A673 (cell line): ENCODE results near the gene SPO11. TPM values are rescaled to one million over a fixed set of nuclear protein-coding genes. Genes with fewer than 3 reads are reported as not detected.

Experiments
- BruUV-seq: library from RNA; stranded (reverse); fragments of 400-500 nt; replicated peaks from 2 replicates; lab custom pipeline; 2021; lab: Mats Ljungman, UMichigan
- CTCF ChIA-PET: fragments of 300-600 bp; sonication (Branson Sonifier 250); formaldehyde crosslinking; loops from one replicate; lab custom pipeline; 2022; ENCODE audit warnings: antibody characterized with exemption; lab: Charles Lee
- POLR2A ChIA-PET: fragments of 300-600 bp; sonication (Branson Sonifier 250); formaldehyde crosslinking; loops from one replicate; lab custom pipeline; 2022; ENCODE audit warnings: antibody characterized with exemption; ENCODE audit not compliant: low non-redundant PET; lab: Charles Lee
- DNase-seq: peaks from one replicate; pipeline ENCODE4 v3.0.0-alpha.2; 2015; ENCODE audit warnings: low spot score
- H3K27ac ChIP-seq: fragments of 200-600 bp; sonication (generic); 2 replicates; pipeline ENCODE4 v1.5.1; 2016; ENCODE audit warnings: mixed run types, low read depth, mild to moderate bottlenecking, mixed read lengths, antibody characterized with exemption, low read length; ENCODE audit not compliant: poor library complexity, severe bottlenecking
- H3K27me3 ChIP-seq: fragments of 200-600 bp; sonication (generic); replicated peaks from 2 replicates; pipeline ENCODE4 v1.6.1; 2017; ENCODE audit warnings: mixed run types, low read depth, mild to moderate bottlenecking, mixed read lengths, antibody characterized with exemption, low read length; ENCODE audit not compliant: insufficient read depth, poor library complexity
- H3K36me3 ChIP-seq: fragments of 200-600 bp; sonication (generic); 2 replicates; pipeline ENCODE4 v1.6.1; 2016; ENCODE audit warnings: mixed run types, mild to moderate bottlenecking, mixed read lengths, antibody characterized with exemption, low read length; ENCODE audit not compliant: insufficient read depth, poor library complexity, severe bottlenecking
- H3K4me1 ChIP-seq: fragments of 200-600 bp; sonication (generic); 2 replicates; pipeline ENCODE4 v1.6.1; 2017; ENCODE audit warnings: mixed run types, mild to moderate bottlenecking, mixed read lengths, antibody characterized with exemption, low read length; ENCODE audit not compliant: insufficient read depth, poor library complexity, severe bottlenecking
- H3K4me3 ChIP-seq: fragments of 200-600 bp; sonication (generic); 2 replicates; pipeline ENCODE4 v1.5.1; 2016; ENCODE audit warnings: low read depth, mixed run types, mild to moderate bottlenecking, mixed read lengths, low read length; ENCODE audit not compliant: poor library complexity, severe bottlenecking
- H3K9me3 ChIP-seq: fragments of 200-600 bp; sonication (generic); 2 replicates; pipeline ENCODE4 v1.6.1; 2016; ENCODE audit warnings: mixed run types, low read depth, mild to moderate bottlenecking, mixed read lengths, antibody characterized with exemption, low read length; ENCODE audit not compliant: poor library complexity, severe bottlenecking
- CTCF ChIP-seq: fragments of 300-800, 200-600 bp; sonication (generic); conservative IDR thresholded peaks from 2 replicates; pipeline ENCODE4 v1.5.1; 2017; ENCODE audit warnings: low read depth, mild to moderate bottlenecking, antibody characterized with exemption, low read length, moderate library complexity, mixed read lengths
- EZH2 ChIP-seq: fragments of 200-600 bp; sonication (generic); IDR thresholded peaks from 2 replicates; pipeline ENCODE4 v1.6.1; 2017; ENCODE audit warnings: borderline replicate concordance, low read depth, mild to moderate bottlenecking, mixed read lengths, antibody characterized with exemption, low read length; ENCODE audit not compliant: poor library complexity, severe bottlenecking
- intact Hi-C: fragments of 100-400 bp; cut with micrococcal nuclease; formaldehyde crosslinking; loops from one replicate; pipeline ENCODE4 v1.10.0; 2022; ENCODE audit not compliant: unreplicated experiment
- total RNA-seq: library from RNA; stranded (reverse); gene quantifications from 2 replicates; pipeline ENCODE4 v1.2.3, GENCODE V29; 2021

The SPO11 gene
- total RNA-seq, 1 experiment from 2014 or later: not detected

- CTCF ChIA-PET: no interaction called here
- no TSS peak for BruUV-seq
Observed at GRCh38 chr20:57327820-57328219, 1.8 kb upstream of the SPO11 start.

GRCh38 chr20:57330998-57331397, 1.4 kb downstream of the SPO11 start:
- TF ChIP-seq CTCF (no peak), EZH2 (no peak)
- ChIA-PET POLR2A (no interaction called here), CTCF (no interaction called here)
- Histone ChIP-seq H3K27ac (no peak overlapping the region), H3K27me3 (peaks cover 64% of the 10 kb centered on the region), H3K4me3 (no peak overlapping the region), H3K4me1 (no peaks in the 10 kb centered on the region), H3K9me3 (no peaks in the 10 kb centered on the region), H3K36me3 (no peaks in the 10 kb centered on the region)
- intact Hi-C loops: no loop called here
- no peak for DNase-seq
- BruUV-seq: no TSS peak

More at GRCh38 chr20:57327820-57328219, 1.8 kb upstream of the SPO11 start:
- no peak for TF ChIP-seq EZH2
- no peak for TF ChIP-seq CTCF
- intact Hi-C loops: no loop called here
- POLR2A ChIA-PET: no interaction called here
- Histone ChIP-seq H3K4me3 (no peak overlapping the region), H3K27me3 (peaks cover 37% of the 10 kb centered on the region), H3K4me1 (no peaks in the 10 kb centered on the region), H3K9me3 (no peaks in the 10 kb centered on the region), H3K36me3 (no peaks in the 10 kb centered on the region), H3K27ac (no peak overlapping the region)
- DNase-seq: no peak

- ChIA-PET POLR2A (interaction anchor here (0.7 kb wide), 1 partner anchor 271 kb away, joined by 3 read pairs; no protein-coding TSS in a partner anchor), CTCF (no interaction called here)
- Histone ChIP-seq H3K4me1 (no peaks in the 10 kb centered on the region), H3K9me3 (no peaks in the 10 kb centered on the region), H3K36me3 (no peaks in the 10 kb centered on the region), H3K4me3 (no peak overlapping the region), H3K27ac (no peak overlapping the region), H3K27me3 (peaks cover 75% of the 10 kb centered on the region)
- intact Hi-C loops: no loop called here
- DNase-seq: no peak
- no peak; the same call in 1 of the 2 replicates for TF ChIP-seq CTCF
- TF ChIP-seq EZH2: no peak
- no TSS peak for BruUV-seq
Observed at GRCh38 chr20:57332105-57333089, 2.8 kb downstream of the SPO11 start.
